ENCODE results near the gene EDAR.

DNA sequence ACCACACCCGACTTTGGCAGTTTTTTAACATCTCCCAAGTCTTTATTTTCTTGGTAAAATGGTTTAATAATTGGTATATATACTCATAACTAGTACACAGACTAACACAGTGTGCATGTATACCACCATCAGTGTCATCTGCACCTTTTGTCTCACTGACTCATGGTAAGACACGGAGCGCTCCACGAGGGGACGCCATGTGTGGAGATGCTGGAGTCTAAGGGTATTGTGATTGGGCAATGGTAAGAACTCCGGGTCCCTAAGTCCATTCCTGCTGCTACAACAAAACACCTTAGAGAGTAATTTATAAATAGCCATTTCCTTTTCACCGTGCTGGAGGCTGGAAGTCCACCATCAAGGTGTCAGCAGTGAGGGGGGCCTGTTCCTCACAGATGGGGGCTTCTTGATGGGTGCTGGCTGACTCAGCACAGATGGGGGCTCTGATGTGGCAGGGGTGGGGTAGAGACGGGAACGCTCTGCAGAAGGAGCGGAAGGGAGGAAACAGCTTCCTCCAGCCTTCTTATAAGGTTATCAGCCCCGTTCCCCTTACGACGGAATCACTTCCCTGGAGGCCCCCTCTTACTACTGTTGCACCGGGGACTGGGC is 42.0 kb upstream of the EDAR start:
- TF ChIP-seq SIN3A (IDR thresholded peaks at IDR 0.05; ENCODE audit: borderline replicate concordance, insufficient read depth, low read length) (no peak), POLR2AphosphoS5 (IDR thresholded peaks at IDR 0.05; ENCODE audit: low read depth, low read length) (no peak)
